Measurements from ENCODE around the gene ZSWIM4.

DNA sequence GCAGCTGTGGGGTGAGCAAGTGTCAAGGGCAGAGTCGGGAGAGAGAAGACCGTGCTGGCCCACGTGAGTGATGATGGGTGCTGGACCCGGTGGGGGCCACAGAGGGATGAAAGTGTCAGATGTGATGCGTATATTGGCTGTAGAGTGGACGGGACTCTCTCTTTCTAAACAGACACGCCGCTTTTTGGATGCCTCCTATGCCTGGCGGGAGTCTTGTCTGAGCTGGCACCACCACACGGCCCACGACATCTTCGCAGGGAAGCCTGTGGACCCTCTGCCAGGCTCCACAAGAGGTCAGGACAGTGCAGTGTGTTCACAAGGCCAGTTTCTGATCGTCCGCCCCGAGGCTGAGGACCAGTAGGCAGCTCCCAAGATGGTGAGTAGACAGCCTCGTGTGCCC lies 43.8 kb upstream of the ZSWIM4 start:
- TF ChIP-seq POLR2A (IDR thresholded peaks at IDR 0.05): no peak
- TF ChIP-seq, protein P1, sequence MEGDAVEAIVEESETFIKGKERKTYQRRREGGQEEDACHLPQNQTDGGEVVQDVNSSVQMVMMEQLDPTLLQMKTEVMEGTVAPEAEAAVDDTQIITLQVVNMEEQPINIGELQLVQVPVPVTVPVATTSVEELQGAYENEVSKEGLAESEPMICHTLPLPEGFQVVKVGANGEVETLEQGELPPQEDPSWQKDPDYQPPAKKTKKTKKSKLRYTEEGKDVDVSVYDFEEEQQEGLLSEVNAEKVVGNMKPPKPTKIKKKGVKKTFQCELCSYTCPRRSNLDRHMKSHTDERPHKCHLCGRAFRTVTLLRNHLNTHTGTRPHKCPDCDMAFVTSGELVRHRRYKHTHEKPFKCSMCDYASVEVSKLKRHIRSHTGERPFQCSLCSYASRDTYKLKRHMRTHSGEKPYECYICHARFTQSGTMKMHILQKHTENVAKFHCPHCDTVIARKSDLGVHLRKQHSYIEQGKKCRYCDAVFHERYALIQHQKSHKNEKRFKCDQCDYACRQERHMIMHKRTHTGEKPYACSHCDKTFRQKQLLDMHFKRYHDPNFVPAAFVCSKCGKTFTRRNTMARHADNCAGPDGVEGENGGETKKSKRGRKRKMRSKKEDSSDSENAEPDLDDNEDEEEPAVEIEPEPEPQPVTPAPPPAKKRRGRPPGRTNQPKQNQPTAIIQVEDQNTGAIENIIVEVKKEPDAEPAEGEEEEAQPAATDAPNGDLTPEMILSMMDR (IDR thresholded peaks at IDR 0.05): no peak

All from ovary (tissue), 3 donors.